Measurements from ENCODE around the gene EXTL1.

EXTL1 gene

DNA sequence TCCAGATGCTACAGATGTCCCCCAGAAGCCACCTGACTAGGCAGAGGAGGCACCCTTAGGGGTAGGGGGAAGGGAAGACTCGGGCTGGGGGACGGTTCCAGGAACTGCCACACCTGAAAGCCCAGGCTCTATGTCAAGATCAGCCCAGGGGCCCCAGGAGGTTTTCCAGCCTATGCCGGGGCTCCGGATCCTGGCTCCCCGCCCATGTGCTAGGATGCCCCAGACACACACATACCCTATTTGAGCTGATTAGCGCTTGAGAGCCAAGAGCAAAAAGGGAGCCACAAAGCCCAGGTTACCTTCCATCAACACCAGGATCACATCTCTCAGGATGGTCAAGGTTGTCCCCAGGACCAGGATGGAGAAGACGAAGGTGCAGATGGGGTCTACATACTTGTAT, 19.8 kb downstream of the EXTL1 start:
- TF ChIP-seq, protein P1, sequence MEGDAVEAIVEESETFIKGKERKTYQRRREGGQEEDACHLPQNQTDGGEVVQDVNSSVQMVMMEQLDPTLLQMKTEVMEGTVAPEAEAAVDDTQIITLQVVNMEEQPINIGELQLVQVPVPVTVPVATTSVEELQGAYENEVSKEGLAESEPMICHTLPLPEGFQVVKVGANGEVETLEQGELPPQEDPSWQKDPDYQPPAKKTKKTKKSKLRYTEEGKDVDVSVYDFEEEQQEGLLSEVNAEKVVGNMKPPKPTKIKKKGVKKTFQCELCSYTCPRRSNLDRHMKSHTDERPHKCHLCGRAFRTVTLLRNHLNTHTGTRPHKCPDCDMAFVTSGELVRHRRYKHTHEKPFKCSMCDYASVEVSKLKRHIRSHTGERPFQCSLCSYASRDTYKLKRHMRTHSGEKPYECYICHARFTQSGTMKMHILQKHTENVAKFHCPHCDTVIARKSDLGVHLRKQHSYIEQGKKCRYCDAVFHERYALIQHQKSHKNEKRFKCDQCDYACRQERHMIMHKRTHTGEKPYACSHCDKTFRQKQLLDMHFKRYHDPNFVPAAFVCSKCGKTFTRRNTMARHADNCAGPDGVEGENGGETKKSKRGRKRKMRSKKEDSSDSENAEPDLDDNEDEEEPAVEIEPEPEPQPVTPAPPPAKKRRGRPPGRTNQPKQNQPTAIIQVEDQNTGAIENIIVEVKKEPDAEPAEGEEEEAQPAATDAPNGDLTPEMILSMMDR (IDR thresholded peaks at IDR 0.05; ENCODE audit: low read depth, low read length): no peak
- no peak for DNase-seq (ENCODE audit: low read depth in 2 of 2)
- H3K4me3 ChIP-seq (replicated peaks in 1 of 2; ENCODE audit: low read depth in 2 of 2, low read length in 2 of 2): no peak overlapping the region

DNA sequence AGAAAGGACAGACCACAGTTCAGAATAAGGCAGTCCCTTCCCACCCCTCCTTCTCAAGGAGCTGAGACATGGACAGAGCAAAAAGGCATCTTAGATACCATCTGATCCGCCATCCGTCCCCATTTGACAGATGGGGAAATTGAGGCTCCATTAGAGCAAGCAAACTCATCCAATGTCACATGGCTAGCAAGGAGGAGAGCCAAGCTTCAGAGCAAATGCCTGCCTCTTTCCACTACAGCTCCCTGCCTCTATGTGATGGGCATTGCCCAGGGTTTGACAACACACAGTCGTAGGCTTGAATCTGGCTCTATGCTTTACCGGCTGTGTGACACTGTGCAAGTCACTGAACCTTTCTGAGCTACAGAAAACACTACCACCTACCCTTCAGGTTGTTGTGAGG, 20.4 kb downstream of the EXTL1 start:
- TF ChIP-seq, protein P1 (IDR thresholded peaks at IDR 0.05; ENCODE audit: low read depth, low read length): no peak
- H3K4me3 ChIP-seq (replicated peaks in 1 of 2; ENCODE audit: low read depth in 2 of 2, low read length in 2 of 2): no peak overlapping the region
- no peak for DNase-seq (ENCODE audit: low read depth in 2 of 2)

DNA sequence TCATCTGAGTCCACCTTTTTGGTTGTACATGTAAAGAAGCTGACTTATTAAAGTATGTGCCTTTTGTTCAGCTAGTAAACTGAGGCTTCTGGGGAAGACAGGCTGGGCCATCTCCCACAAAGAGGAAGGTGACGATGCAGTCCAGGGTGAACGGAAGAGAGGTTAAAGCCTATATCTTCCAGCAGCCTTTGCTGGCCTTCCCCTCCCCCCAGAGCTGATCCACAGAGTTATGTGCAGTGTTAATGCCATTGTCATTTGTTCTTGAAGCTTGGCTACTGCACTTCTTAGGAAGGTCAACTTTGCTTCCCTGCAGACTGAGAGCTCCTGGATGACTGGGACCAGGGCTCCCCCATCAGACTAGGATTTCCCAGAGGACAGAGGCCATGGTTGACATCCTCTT, 22.2 kb downstream of the EXTL1 start:
- H3K4me3 ChIP-seq (replicated peaks in 1 of 2; ENCODE audit: low read depth in 2 of 2, low read length in 2 of 2): no peak overlapping the region
- TF ChIP-seq, protein P1 (IDR thresholded peaks at IDR 0.05; ENCODE audit: low read depth, low read length): no peak
- DNase-seq (ENCODE audit: low read depth in 2 of 2): no peak

DNA sequence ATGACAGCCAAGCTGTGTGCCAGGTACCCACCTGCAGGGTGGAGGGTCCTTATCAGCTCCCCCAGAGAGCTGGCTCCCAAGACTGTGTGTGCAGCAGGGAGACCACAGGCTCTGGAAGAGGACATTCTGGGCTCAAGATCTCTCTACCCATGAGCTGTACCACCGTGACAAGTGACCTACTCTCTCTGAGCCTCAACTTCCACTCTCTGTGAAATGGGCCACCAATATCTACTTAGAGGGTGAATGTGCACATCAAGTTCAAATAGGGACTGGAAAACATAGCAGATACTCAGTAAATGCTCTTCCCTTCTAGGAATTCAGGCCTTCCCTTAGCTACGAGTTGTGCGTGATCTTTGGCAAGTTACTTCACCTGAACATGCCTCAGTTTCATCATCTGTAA, 22.8 kb downstream of the EXTL1 start:
- no peak for DNase-seq (ENCODE audit: low read depth in 2 of 2)
- H3K4me3 ChIP-seq (replicated peaks in 1 of 2; ENCODE audit: low read depth in 2 of 2, low read length in 2 of 2): no peak overlapping the region
- TF ChIP-seq, protein P1 (IDR thresholded peaks at IDR 0.05; ENCODE audit: low read depth, low read length): no peak

DNA sequence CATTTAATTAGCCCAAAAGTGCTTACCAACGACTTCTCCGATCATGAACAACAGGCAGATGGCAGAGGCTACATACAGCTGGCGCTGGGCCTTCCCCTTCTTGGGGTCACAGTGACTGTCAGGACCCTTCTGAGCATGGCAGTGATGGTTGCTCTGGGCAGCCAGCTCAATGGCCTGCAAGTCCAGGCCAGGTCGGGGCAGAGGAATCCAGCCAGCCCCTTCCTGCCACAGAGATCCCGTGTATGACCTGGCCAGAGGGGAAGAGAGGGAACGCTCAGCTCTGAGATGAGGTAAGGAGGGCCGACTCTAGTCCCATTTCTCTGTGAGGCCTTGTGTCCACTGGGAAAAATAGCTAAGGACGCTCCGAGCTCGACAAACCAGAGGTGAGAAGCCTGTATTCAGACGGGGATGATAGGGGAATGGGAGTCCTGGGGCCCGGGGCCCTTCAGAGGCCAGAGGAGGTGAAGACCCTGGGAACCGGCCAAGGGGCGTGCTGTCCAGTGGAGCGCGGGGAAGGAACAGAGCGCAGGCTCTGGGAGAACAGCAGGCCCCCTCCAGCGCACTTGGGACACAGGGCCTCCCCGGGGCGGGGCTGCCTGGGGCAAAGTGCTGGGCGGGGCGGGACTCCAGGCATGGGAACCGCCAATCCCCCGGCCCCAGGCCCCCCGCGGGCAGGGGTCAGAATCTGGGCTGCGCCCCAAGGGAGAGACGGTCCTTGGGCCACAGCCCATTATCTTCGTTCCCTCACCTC, 23.6 kb downstream of the EXTL1 start:
- H3K4me3 ChIP-seq (replicated peaks in 1 of 2; ENCODE audit: low read depth in 2 of 2, low read length in 2 of 2): no peak overlapping the region
- DNase-seq (ENCODE audit: low read depth in 2 of 2): no peak
- TF ChIP-seq, protein P1 (IDR thresholded peaks at IDR 0.05; ENCODE audit: low read depth, low read length): no peak

DNA sequence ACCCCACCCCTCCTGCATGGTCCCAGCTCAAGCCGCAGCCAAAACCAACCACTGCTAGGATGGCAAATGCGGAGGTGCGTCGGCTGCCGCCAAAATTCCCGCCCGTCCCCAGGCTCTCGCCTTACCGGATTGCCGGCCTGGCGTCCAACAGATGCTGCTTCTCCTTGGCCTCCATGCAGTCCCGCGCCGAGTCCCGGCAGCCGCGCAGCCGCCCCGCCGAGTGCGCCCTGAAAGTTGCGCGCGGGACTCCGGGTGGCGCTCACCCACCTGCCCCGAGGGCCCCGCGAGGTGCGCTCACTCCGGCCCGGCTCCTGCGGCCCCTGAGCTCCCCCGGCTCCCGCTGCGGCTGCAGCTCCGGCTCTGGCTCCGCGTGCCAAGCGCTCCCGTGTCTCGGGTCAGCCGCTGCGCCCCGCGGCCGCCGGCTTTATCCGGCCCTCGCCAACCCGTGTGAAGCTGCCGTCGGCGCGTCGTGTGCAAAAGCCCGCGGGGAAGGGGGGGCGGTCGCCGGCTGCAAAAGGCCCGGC, 24.2 kb downstream of the EXTL1 start, which contains the start of gene SLC30A2:
Gene SLC30A2 (minus strand): TSS at position 397 of the 524 bp plus-strand sequence. CDS start 222 bp downstream, at position 175.
- TF ChIP-seq, protein P1 (IDR thresholded peaks at IDR 0.05; ENCODE audit: low read depth, low read length): no peak
- no peak for DNase-seq (ENCODE audit: low read depth in 2 of 2)
- no peak within 1 kb of the TSS for H3K4me3 ChIP-seq (replicated peaks in 1 of 2; ENCODE audit: low read depth in 2 of 2, low read length in 2 of 2)

Data from cardiac fibroblast (primary cell).